GM10248 (cell line): ENCODE measurements around the gene ABRACL.
A peak's percentile ranks its signal among the peaks of the same experiment; 100 is the strongest.
"Not testable (repeated sequence)": the region's sequence is repeated elsewhere in the genome, so short reads cannot be mapped to it uniquely, and the experiment has no call there.

Source experiments
- CTCF ChIA-PET: fragments of 300-600 bp; sonication (Branson Sonifier 250); formaldehyde crosslinking; extraction: SDS; loops from one replicate; lab custom pipeline; 2021; ENCODE audit warnings: antibody characterized with exemption; lab: Yijun Ruan, JAX
- POLR2A ChIA-PET: fragments of 350-650 bp; sonication (Branson Sonifier 250); formaldehyde crosslinking; extraction: SDS; loops from one replicate; lab custom pipeline; 2020; ENCODE audit warnings: antibody characterized with exemption; lab: Yijun Ruan, JAX
- DNase-seq: peaks from one replicate; pipeline ENCODE4 v3.0.0; 2012; ENCODE audit errors: extremely low spot score
- CTCF ChIP-seq: IDR thresholded peaks from 2 replicates; pipeline ENCODE4 v1.5.1; 2012; ENCODE audit warnings: mild to moderate bottlenecking, low read depth; ENCODE audit errors: extremely low read depth, missing control alignments, control extremely low read depth

The ABRACL gene

DNA sequence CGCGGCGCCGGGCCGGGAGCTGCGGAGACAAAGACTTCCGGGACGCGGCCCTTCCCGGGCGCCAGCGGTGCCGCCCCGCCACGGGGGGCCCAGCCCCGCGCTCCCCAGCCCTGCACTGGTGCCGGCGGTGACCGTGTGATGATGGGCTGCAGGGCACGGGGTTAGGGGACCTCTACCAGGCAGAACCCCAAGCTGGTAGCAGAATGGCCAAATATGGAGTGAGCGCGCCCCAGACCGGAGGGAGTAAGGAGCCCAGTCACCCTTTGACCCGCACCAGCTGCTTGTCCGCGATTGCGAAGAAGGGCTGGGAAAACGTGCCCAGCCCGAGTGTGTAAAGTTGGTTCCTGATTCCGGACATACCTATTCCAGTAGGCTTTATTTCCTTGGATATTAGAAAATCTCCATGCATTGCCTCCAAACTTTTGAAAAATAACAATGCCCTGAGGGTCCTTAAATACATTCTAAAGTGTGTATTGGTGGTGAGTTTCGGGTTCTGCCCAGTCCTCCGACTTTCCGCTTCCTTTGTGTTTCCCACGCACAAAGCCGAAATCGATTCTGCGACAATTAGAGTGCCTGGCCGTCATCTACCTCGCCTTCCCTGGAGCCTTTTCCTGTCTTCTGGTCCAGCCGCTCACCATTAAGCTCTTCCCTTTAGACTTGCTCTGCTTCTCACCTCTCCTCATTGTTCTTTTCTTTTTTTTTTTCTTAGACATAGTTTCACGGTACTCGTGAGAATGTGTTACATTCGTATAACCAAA, 1.1 kb downstream of the ABRACL start:
- TF ChIP-seq CTCF, result no peak
- DNase-seq, result peak; percentile 53
- ChIA-PET CTCF (interaction anchor here (1.1 to 1.2 kb wide), 2 partner anchors 9 to 16 kb away, joined by 3 to 4 read pairs; no protein-coding TSS in a partner anchor), POLR2A (no interaction called here)

DNA sequence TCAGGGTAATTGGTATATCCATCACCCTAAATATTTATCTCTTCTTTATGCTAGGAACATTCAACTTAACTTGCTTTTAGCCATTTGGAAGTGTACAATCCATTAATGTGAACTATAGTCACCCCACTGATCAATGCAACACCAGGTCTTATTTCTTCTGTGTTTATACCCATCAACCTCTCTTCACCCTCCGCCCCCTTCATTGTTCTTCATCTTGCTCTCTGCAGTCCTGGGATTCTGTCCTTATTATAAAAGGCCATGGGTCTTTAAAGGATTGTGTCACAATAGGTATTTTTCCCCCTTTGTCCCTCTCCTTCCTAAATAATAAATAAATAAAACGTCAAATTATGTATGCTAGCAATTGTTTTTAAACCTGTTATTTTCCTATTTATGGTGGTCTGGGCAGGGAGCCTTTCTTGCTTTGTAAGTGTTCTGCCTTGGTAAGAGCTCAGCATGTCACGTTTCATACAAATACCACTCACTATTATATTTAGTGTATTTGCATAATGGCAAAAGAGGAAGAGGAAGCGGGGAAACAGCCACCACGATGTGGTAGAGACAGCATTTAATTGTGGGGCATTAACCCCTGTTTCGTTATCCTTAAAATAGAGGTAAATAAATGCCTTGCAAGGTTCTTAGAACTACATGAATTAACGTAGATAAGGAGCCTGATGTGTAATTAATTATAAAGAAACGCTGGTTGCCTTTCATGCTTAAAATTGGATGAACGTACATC, 1.9 kb downstream of the ABRACL start:
- DNase-seq, result peak; percentile 52
- ChIA-PET CTCF (interaction anchor here (0.8 to 1.2 kb wide), 3 partner anchors 9 to 334 kb away, joined by 3 to 4 read pairs (median 3); no protein-coding TSS in a partner anchor), POLR2A (no interaction called here)
- no peak for TF ChIP-seq CTCF

DNA sequence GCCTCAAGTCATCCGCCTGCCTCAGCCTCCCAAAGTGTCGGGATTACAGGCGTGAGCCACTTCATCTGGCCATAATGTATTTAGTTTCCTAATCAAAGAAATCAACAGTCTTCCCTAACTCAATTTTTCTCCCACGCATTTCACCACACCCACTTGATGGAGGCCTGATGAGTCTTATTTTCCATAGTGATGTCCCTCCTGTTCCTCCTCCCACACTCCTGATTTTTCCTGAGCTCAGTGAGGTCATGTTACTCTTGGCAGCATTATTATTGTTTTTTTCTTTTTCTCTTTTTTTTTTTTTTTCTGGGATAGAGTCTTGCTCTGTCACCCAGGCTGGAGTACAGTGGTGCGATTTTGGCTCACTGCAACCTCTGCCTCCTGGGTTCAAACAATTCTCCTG, 8.9 kb downstream of the ABRACL start:
- DNase-seq, result no peak
- no peak for TF ChIP-seq CTCF
- POLR2A ChIA-PET, result no interaction called here
- CTCF ChIA-PET, result no interaction called here

DNA sequence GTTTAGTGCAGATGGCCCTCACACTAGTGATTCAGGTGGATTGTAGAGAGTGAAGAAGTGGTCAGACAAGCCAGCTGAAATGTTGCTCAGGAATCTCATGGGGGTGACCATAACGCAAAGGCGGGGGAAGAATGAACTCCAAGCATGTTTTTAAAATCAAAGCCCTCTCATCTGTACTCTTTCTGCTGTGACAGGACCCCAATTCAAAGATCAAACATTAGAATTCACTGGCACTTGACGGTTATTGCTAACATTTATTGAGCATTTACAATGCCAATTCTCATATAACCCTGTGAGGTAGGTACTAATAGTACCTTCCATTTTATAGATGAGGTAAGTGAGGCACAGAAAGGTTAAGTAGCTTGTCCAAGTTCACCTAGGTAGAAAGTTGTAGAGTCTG, 15.7 kb downstream of the ABRACL start:
- no peak for DNase-seq
- POLR2A ChIA-PET, result no interaction called here
- CTCF ChIA-PET, result interaction anchor here (1.0 kb wide), 1 partner anchor 14 kb away, joined by 3 read pairs; no protein-coding TSS in a partner anchor
- TF ChIP-seq CTCF, result no peak

DNA sequence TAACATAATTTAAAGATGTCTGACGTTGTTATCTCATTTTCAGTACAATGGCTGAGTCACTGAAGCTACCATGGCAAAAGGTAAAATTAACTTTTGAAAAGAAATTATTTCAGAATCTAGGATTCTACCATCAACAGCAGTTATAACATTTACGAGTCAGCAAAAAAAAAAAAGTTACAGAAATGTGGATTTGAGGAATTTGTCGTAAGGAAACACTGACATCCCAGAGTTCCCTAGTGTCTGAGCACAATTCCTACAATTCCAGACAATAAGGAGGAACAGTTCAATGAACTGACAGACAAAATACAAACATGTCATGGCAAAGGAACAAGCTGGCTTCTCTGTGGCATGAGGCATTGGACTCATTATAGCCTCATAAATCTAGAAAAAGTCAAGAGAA, 19.1 kb downstream of the ABRACL start:
- no peak for DNase-seq
- TF ChIP-seq CTCF, result no peak
- ChIA-PET POLR2A (no interaction called here), CTCF (interaction anchor here (1.0 to 2.4 kb wide), 4 partner anchors 8 to 203 kb away, joined by 3 to 7 read pairs (median 4); no protein-coding TSS in a partner anchor)

- ChIA-PET POLR2A (interaction anchor here (0.6 kb wide), 1 partner anchor 20 kb away, joined by 4 read pairs; the partner anchor contains the start of gene ABRACL), CTCF (interaction anchor here (1.0 to 2.4 kb wide), 6 partner anchors 8 to 202 kb away, joined by 3 to 7 read pairs (median 4); no protein-coding TSS in a partner anchor)
- not testable (repeated sequence) for DNase-seq
Observed at GRCh38 chr6:139048912-139049311, 20.4 kb downstream of the ABRACL start.

- CTCF ChIA-PET, result interaction anchor here (0.7 to 2.4 kb wide), 4 partner anchors 8 to 61 kb away, joined by 3 to 7 read pairs (median 4); no protein-coding TSS in a partner anchor
- POLR2A ChIA-PET, DNase-seq: not testable (repeated sequence)
Observed at GRCh38 chr6:139050131-139050769, 21.7 kb downstream of the ABRACL start.
